Medulla oblongata (tissue), 1 donor: Measurements from ENCODE around the gene PTCHD1.

Source experiments
- DNase-seq: peaks from one replicate; pipeline ENCODE4 v3.0.0-alpha.2; 2015; ENCODE audit errors: extremely low spot score

PTCHD1 gene

GRCh38 chrX:23356189-23356588, 21.5 kb downstream of the PTCHD1 start:
- DNase-seq = no peak

DNA sequence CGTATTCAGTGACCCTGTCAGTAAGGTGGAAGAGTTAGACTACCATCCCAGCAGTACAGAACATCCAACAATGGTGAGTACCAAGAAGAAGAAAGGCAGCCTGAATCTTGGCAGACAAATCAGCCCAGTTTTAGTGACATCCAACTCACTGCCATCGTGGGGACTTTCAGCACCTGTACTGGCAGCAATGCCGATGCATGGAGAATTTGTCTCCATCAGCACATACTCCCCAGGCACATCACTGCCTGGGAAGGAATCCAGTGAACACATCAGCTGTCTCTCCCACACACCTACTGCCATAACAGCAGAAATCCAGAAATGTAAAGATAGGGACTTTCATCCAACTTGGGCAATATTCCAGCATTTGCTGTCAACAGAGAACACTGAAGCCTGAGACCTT, 29.8 kb downstream of the PTCHD1 start:
- no peak for DNase-seq

DNA sequence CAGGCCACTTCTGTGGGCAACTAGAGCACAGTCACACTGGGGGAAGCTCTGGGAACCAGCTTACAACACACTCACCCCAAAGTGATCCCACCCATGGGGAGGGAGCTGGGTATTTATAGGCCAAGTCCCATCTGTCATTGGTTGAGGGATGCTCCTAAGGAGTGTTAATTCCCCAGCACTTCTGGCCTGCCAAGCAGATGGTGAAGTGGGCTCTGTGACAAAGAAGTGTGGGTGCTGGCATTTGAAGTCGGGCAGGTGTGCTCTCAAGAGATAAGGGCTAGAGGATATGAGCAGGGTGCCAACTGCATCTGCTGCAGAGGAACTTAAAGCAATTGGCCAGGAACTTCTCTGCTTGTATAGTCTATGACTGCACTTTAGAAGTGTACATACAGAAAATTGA, 30.9 kb downstream of the PTCHD1 start:
- no peak for DNase-seq

DNA sequence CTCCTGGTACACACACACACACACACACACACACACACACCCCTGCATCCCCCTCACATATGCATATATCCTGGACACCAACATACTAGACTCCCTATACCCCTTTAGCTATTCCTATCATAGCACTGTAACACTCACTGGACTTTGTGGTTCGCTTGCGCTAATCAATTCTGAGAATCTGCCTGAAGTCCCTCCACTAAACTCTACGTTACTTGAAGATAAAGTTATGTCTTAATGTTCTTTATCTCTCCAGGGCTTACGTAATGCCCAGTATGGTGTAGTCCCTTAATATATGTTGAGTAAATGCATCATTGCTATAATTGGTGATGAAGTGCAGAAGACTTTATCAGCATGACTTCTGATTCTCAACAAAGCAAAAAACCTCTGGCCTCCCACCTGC, 32.3 kb downstream of the PTCHD1 start:
- DNase-seq = no peak

- DNase-seq = no peak
These were observed 34.4 kb downstream of the PTCHD1 start for GRCh38 chrX:23369027-23369426.

DNA sequence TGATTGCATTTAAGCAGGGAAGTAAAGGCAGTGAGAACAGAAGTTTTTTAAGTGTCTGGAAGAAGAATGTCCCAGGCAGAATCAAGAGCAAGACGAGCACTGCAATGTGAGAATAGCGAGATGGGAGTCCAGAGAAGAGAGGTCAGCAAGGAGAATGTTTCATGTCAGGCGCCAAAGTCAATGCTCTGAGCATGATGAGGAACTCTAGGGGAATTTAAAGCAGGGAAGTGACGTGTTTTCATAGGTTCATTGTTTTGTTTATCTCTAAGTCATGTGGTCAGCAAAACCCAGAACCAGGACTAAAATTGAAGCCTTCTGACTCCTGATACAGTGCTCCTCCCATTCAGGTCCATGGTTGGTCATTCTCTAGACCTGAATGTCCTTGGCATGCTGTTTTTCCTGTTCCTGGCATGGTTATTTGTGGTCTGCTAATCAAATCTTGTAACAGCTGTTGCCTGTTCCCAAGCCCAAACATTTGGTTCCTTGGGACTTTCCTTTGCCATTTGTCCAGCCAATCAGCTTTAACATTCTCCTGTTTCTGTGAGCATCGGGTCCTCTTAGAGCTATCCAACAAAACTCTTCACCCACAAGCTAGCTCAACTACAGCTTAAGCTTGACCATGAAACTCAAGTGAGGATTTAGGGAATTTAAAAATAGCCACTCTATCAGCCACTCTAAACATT, 37.7 kb downstream of the PTCHD1 start:
- no peak for DNase-seq

GRCh38 chrX:23373129-23373804, 38.6 kb downstream of the PTCHD1 start:
- DNase-seq = no peak

DNA sequence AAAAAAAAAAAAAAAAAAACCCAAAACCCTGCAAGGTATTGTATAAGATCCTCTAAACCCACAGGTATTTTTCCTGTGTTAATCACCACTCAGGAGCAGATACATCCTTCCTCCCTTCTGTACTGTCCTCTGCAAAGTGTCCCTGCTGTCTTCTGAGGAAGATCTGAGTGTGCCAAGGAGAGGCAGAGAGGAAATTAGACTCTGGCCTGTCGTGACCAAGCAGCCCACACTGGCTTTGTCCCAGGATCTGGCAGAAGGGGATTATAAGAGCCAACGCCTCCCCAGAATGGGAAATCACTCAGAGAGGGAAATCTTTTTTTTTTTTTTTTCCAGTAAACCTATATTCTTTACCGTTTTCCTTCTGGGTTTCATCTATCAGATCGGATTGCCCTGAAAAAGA, 39.6 kb downstream of the PTCHD1 start:
- DNase-seq = no peak

- DNase-seq = no peak
These were observed 41.9 kb downstream of the PTCHD1 start for GRCh38 chrX:23376581-23376980.

DNA sequence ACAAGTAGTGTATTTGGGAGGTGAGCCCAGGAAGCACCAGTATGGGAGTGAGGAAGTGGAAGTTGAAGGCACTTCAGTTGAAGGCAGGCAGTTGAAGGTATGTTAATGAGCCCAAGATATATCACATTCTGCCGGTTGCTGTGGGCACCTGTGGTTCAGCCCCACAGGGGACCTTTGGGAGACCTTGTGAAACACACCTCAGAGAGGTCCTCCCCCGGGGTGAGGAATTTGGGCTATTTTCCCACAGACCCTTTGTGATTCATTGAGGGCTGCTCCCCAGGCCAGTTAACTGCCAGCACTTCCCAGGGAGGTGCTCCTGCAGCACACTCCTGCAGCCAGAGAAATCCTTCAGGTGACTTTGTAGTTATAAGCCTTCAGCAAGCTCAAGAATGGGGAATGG, 45.9 kb downstream of the PTCHD1 start:
- no peak for DNase-seq

DNA sequence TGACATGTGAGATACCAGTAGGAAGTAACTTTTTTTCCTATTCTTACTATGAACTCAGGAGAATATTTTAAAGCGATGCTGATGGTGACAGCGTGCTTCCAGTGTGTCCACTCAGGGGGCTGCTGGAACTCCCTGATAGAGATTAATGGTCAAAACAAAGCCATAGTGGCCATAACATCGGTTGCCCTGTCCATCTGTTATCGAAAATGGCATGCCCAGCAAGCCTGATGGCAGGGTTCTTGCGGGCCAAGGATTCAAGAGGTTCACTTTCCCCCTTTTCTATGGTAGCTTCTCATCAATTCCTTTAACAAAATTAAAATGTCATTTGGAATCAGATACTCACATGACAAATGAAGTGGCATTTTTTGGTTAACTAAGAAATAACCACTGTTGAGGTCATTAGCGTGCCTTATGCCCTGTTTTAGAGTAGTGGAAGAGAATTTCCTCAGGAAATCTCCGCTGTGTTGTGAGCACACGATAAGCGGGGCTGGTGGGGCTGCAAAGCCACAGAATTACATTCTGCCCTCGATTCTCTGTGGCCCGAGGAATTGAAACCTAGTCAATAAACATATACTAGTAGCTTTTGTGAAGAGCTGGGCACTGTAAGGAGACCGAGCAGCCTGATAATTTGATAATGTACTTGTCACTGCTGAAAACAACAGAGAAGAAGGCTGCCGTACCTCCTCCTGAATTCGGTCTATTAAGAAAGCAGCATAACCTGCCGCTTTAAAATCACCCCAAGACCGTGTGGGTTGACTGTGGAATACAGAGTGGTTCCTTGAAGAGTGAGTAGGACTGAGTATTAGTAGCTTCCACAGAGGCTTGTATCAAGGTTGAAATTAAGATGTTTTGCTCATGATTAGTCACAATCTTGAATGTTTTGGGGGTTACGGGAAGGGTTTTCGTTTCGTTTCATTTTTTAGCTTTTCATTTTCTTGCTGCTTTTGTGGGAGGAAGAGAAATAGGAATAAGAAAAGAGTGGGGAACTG, 46.7 kb downstream of the PTCHD1 start:
- DNase-seq = no peak

DNA sequence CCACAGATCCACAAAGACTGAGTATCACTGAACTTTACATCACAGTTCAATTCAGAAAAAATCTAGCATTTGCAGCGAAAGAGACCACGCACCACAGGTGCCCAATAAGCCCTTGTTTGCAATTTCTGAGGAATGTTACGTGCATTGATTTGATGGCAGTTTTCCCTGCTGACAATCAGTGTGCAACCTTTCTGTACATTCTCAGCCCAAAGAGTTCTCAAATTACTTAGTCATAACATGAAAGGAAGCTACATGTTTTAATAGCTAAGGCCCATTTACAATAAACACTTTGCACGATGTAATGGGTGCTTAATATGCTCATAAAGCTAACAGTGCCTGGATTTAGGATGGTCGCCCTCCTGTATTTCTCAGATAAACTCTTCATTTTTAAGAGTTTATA, 47.9 kb downstream of the PTCHD1 start:
- DNase-seq = no peak

GRCh38 chrX:23383411-23383810, 48.8 kb downstream of the PTCHD1 start:
- no peak for DNase-seq

GRCh38 chrX:23385242-23385641, 50.6 kb downstream of the PTCHD1 start:
- no peak for DNase-seq

GRCh38 chrX:23386260-23386659, 51.6 kb downstream of the PTCHD1 start:
- no peak for DNase-seq

DNA sequence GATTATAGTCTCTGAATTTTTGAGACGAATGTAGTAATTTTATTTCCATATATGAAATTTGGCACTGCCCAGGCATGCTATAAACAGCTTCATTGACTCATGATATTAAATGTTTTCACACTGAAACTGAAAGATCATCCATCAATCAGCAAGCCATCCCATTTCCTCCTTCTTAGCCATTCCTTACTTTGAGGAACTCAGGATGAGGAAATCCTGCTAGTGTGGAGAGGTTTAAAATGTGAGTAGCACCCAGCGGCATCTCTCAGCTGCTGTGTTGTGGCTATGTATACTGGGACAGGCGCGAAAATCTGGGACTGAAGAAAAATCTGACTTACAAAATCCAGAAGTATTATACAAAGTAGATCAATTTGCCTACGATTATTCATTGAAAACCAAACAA, 52.1 kb downstream of the PTCHD1 start:
- DNase-seq = no peak

- no peak for DNase-seq
These were observed 53.0 kb downstream of the PTCHD1 start for GRCh38 chrX:23387550-23388184.

DNA sequence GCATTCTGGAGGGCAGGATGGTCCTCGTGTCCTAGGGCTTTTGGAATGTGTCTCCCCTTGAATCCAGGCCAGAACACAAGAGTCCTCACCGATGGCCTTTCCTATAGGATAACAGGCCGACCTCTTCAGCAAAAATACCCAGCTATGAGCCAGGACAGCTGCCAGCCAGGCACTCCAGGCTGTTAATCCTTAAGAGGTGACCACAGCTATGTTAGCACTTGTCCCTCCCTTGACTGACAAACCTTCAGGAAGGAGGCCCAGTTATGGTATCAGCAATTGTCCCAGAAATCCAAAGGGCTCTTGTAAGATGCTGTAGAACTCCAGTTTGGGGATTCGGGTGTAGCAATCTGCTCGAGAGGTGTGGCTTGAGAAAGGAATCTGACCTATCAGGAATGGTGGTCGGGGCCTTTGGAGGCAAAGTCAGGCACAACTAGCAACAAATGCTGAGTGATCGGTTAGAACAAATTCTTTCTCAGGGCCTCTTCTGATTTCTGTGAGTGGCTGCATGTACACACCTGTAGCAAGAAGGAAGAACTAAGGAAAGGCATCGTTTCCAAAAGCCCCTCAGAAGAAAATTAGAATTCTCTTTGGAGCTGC, 54.6 kb downstream of the PTCHD1 start:
- no peak for DNase-seq

GRCh38 chrX:23390979-23391378, 56.3 kb downstream of the PTCHD1 start:
- no peak for DNase-seq

GRCh38 chrX:23392195-23392594, 57.5 kb downstream of the PTCHD1 start:
- no peak for DNase-seq

DNA sequence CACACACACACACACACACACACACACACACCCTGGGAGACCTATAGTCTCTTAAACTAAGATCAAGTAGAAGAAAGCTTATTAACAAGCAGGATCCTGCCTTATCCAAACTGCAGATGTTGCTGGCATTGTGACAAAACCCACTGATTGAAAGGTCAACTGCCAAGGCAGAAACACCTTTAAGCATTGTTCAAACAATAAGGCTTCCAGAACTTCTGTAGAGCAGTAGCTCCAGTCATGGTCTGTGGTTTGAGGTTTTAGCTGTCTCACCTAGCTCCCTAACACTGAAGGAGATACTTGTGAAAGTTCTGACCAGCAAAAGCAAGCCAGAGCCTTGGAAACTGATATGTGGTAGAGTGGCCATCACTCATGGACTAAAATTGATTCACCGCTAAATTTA, 59.8 kb downstream of the PTCHD1 start:
- no peak for DNase-seq

DNA sequence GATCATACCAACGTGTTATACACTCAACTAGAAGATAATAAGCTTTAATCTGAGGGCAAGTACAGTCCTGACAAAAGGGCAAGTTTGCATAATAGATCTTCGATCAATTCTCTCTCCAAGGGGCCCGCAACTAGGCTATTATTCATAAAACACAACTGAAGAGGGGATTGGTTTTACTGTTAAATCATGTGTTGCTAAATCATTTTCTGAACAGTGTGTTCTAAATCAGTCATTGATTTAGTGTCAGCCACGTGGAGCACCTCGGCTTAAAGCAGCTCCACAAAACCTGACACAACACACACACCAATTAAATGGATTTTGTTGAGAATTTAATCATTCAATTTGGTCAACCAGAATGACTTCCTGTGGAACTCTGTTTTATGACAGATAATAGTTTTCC, 61.6 kb downstream of the PTCHD1 start:
- no peak for DNase-seq
